ENCODE data around the gene CD180. TPM values are rescaled to one million over a fixed set of nuclear protein-coding genes. Genes with fewer than 3 reads are reported as not detected.

Gene CD180
- total RNA-seq, 6 experiments from 2014 or later, result 0.44 to 3.3 (median 0.67) TPM

- Histone ChIP-seq H3K4me1 (peaks cover 0 to 16% (median 8%) of the 10 kb centered on the region in 4 donors), H3K36me3 (peaks cover 0 to 4% (median 0%) of the 10 kb centered on the region in 4 donors), H3K9me3 (no peaks in the 10 kb centered on the region), H3K27ac (no peak overlapping the region), H3K4me3 (no peak overlapping the region), H3K27me3 (no peaks in the 10 kb centered on the region)
- intact Hi-C loops (cut with DNase I), result loop anchor here in 1 of 2 donors (10.0 kb wide), 1 partner anchor 147 kb away; no protein-coding TSS in a partner anchor
- no peak for DNase-seq
- ATAC-seq, result no peak
- TF ChIP-seq, protein P1, sequence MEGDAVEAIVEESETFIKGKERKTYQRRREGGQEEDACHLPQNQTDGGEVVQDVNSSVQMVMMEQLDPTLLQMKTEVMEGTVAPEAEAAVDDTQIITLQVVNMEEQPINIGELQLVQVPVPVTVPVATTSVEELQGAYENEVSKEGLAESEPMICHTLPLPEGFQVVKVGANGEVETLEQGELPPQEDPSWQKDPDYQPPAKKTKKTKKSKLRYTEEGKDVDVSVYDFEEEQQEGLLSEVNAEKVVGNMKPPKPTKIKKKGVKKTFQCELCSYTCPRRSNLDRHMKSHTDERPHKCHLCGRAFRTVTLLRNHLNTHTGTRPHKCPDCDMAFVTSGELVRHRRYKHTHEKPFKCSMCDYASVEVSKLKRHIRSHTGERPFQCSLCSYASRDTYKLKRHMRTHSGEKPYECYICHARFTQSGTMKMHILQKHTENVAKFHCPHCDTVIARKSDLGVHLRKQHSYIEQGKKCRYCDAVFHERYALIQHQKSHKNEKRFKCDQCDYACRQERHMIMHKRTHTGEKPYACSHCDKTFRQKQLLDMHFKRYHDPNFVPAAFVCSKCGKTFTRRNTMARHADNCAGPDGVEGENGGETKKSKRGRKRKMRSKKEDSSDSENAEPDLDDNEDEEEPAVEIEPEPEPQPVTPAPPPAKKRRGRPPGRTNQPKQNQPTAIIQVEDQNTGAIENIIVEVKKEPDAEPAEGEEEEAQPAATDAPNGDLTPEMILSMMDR (IDR thresholded peaks at IDR 0.05), result no peak
These were observed 55.0 kb downstream of the CD180 start for GRCh38 chr5:67141644-67142043.

DNA sequence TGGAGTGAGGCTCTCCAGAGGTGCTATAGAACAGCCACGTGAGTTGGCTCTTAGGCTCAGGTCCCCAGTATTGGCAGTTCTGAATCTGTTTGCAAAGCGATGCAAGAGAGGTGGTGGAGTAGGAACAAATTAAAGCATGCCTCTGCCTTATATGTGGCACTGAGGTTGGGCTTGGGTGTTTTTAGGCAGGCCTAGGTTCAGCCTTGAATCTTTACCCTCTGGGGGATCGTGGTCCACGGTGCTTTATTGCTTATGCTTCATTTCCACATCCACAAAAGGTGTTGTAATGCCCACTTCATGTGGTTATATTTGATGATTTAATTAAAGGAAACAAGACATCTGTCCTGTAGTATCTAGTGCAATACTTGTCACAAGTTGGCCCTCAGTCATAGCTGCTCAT, 56.2 kb downstream of the CD180 start:
- ATAC-seq (no peak), DNase-seq (no peak)
- no peak overlapping the region for H3K27ac ChIP-seq
- peaks cover 0 to 7% (median 0%) of the 10 kb centered on the region in 4 donors for H3K36me3 ChIP-seq
- H3K27me3 ChIP-seq, result no peaks in the 10 kb centered on the region
- H3K4me1 ChIP-seq, result peaks cover 0 to 16% (median 8%) of the 10 kb centered on the region in 4 donors
- no peak for TF ChIP-seq POLR2A (IDR thresholded peaks at IDR 0.05)
- TF ChIP-seq, protein P1 (IDR thresholded peaks at IDR 0.05), result no peak
- WGBS (ENCODE audit: insufficient coverage, low coverage, low lambda C conversion rate, missing lambda C conversion rate), result 64% methylated on average over 3 of the region's 4 CpGs
- no peaks in the 10 kb centered on the region for H3K9me3 ChIP-seq
- intact Hi-C loops (cut with DNase I), result loop anchor here in 1 of 2 donors (10.0 kb wide), 1 partner anchor 146 kb away; no protein-coding TSS in a partner anchor
- H3K4me3 ChIP-seq, result no peak overlapping the region

- Histone ChIP-seq H3K4me3 (no peak overlapping the region), H3K9me3 (no peaks in the 10 kb centered on the region), H3K36me3 (peaks cover 0 to 7% (median 0%) of the 10 kb centered on the region in 4 donors), H3K27ac (no peak overlapping the region), H3K4me1 (peaks cover 0 to 11% (median 4%) of the 10 kb centered on the region in 4 donors), H3K27me3 (no peaks in the 10 kb centered on the region)
- no peak for ATAC-seq
- no peak for TF ChIP-seq POLR2A (IDR thresholded peaks at IDR 0.05)
- TF ChIP-seq, protein P1 (IDR thresholded peaks at IDR 0.05), result no peak
- no peak for DNase-seq
- intact Hi-C loops (cut with DNase I), result no loop called here
- 96% methylated on average over 5 of the region's 5 CpGs for WGBS (ENCODE audit: insufficient coverage, low coverage, low lambda C conversion rate, missing lambda C conversion rate)
These were observed 57.6 kb downstream of the CD180 start for GRCh38 chr5:67139030-67139429.

DNA sequence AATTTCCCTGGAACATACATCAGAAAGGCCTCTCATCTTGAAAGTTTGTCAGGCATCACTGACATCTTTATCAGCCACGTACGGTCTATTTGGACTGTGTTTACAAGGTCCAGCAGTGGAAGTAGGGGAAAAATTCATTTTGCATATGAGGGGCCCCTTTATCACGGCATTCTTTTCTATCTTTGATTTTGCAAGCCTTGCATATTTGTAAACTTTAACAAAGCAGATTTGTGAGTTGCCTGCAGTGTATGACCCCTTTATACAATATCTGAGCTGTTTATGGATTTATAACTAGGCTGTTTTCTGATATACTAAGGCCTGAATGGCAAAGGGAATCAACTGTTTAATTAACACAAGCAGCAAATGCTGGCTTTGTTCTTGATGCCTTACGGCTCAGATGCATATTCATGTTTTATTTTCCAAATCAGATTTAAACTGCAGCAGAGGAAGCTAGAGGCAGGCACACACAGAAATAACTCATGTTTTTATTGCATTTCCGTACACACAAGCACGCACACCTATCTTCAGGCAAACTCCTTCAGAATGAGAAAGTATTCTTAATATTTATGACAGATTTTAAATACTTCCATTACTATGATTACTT, 61.1 kb downstream of the CD180 start:
- no peak for ATAC-seq
- no peaks in the 10 kb centered on the region for H3K9me3 ChIP-seq
- peaks cover 0 to 9% (median 0%) of the 10 kb centered on the region in 4 donors for H3K36me3 ChIP-seq
- DNase-seq, result no peak
- 82% methylated on average over 6 of the region's 6 CpGs for WGBS (ENCODE audit: insufficient coverage, low coverage, low lambda C conversion rate, missing lambda C conversion rate)
- H3K27me3 ChIP-seq, result no peaks in the 10 kb centered on the region
- H3K4me3 ChIP-seq, result no peak overlapping the region
- TF ChIP-seq POLR2A (IDR thresholded peaks at IDR 0.05), result no peak
- TF ChIP-seq, protein P1 (IDR thresholded peaks at IDR 0.05), result no peak
- intact Hi-C loops (cut with DNase I), result no loop called here
- no peak overlapping the region for H3K27ac ChIP-seq
- no peaks in the 10 kb centered on the region for H3K4me1 ChIP-seq

All from right lobe of liver (tissue), 6 donors.